ENCODE measurements around the gene PDZD4.

Gene PDZD4

DNA sequence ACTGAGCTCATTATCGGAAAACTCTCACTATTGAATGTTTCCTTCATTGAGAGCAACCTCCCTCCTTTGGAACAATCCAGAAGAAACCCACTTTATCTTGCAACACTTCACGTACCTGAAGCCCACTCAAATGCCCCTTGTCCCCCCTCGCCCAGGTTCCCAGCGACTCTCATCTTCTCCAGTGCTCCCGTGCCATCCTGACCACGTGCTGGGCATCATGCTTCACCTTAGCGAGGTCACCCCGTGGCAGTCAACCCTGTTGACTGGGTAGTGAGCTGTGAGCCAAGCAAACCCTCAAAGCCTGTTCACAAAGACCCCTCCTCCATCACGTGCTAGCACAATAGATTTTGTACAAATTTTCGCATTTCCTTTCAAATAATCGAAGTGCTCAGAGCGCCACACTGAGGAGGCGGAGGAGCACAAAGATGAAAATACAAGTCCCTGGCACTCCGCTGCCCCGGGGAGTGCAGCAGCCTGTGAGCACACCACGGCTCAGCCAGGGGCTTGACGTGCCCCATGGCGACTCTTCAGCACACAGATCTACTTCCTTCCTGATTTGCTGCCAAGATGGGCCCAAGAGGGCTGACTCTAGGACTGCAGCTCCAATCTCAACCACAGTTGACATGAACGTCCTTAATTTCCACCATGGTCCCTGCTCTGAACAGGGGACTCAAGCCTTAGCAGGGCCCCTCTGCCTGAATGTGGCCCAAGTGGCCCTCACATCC lies 15.6 kb downstream of the PDZD4 start:
- Histone ChIP-seq H2BK12ac (ENCODE audit: low read length in 2 of 2) (no peak overlapping the region), H4K8ac (ENCODE audit: low read length) (no peak overlapping the region), H3K4ac (ENCODE audit: low read depth in 1 of 2, low read length in 2 of 2) (no peak overlapping the region), H3K18ac (ENCODE audit: low read depth in 1 of 2, low read length in 2 of 2) (no peak overlapping the region), H3K23ac (ENCODE audit: low read length in 2 of 2) (no peak overlapping the region), H3K27ac (ENCODE audit: low read length, poor library complexity, severe bottlenecking) (no peak overlapping the region), H3K4me1 (ENCODE audit: control insufficient read depth, insufficient read depth, low read depth, low read length) (peaks cover 8% of the 10 kb centered on the region), H3K27me3 (ENCODE audit: control insufficient read depth in 1 of 2, insufficient read depth in 1 of 2, low read length in 2 of 2) (peaks cover 13 to 67% of the 10 kb centered on the region in 2 experiments), H3K4me2 (ENCODE audit: low read length, poor library complexity, severe bottlenecking) (no peak overlapping the region), H2AK5ac (ENCODE audit: low read length, severe bottlenecking) (no peak overlapping the region), H4K91ac (ENCODE audit: low read length) (no peak overlapping the region), H2BK120ac (ENCODE audit: low read depth, low read length) (no peak overlapping the region), H2BK5ac (ENCODE audit: low read depth, low read length, poor library complexity, severe bottlenecking) (no peak overlapping the region), H3K36me3 (ENCODE audit: control insufficient read depth in 1 of 2, insufficient read depth in 2 of 2, low read depth in 1 of 2, low read length in 2 of 2) (no peaks in the 10 kb centered on the region), H3K9ac (ENCODE audit: low read length) (no peak overlapping the region), H3K9me3 (ENCODE audit: control insufficient read depth, low read length) (peaks cover 13% of the 10 kb centered on the region), H2BK15ac (ENCODE audit: low read depth, poor library complexity, severe bottlenecking) (no peak overlapping the region), H3K14ac (ENCODE audit: low read length in 2 of 2) (no peak overlapping the region), H2AFZ (ENCODE audit: low read depth, low read length) (no peak overlapping the region), H3K79me1 (replicated peaks; ENCODE audit: low read length, poor library complexity, severe bottlenecking) (no peaks in the 10 kb centered on the region), H3K4me3 (ENCODE audit: insufficient read depth in 1 of 2, low read depth in 1 of 2, low read length in 2 of 2) (no peak overlapping the region)
- 89% methylated on average over 19 of the region's 19 CpGs for WGBS
- DNase-seq, result no peak

- no peak overlapping the region for H2BK5ac ChIP-seq (ENCODE audit: low read depth, low read length, poor library complexity, severe bottlenecking)
- no peak overlapping the region for H3K4me2 ChIP-seq (ENCODE audit: low read length, poor library complexity, severe bottlenecking)
- H3K23ac ChIP-seq (ENCODE audit: low read length in 2 of 2), result no peak overlapping the region
- no peaks in the 10 kb centered on the region for H3K4me1 ChIP-seq (ENCODE audit: control insufficient read depth, insufficient read depth, low read depth, low read length)
- H2AFZ ChIP-seq (ENCODE audit: low read depth, low read length), result no peak overlapping the region
- no peak for DNase-seq
- no peak overlapping the region for H2BK12ac ChIP-seq (ENCODE audit: low read length in 2 of 2)
- H3K4me3 ChIP-seq (ENCODE audit: insufficient read depth in 1 of 2, low read depth in 1 of 2, low read length in 2 of 2), result no peak overlapping the region
- H4K91ac ChIP-seq (ENCODE audit: low read length), result no peak overlapping the region
- no peak overlapping the region for H3K9ac ChIP-seq (ENCODE audit: low read length)
- no peak overlapping the region for H4K8ac ChIP-seq (ENCODE audit: low read length)
- no peak overlapping the region for H2AK5ac ChIP-seq (ENCODE audit: low read length, severe bottlenecking)
- H3K36me3 ChIP-seq (ENCODE audit: control insufficient read depth in 1 of 2, insufficient read depth in 2 of 2, low read depth in 1 of 2, low read length in 2 of 2), result no peaks in the 10 kb centered on the region
- no peak overlapping the region for H3K14ac ChIP-seq (ENCODE audit: low read length in 2 of 2)
- peaks cover 13% of the 10 kb centered on the region for H3K9me3 ChIP-seq (ENCODE audit: control insufficient read depth, low read length)
- H3K4ac ChIP-seq (ENCODE audit: low read depth in 1 of 2, low read length in 2 of 2), result no peak overlapping the region
- H3K18ac ChIP-seq (ENCODE audit: low read depth in 1 of 2, low read length in 2 of 2), result no peak overlapping the region
- 81% methylated on average over 5 of the region's 5 CpGs for WGBS
- peaks cover 13 to 54% of the 10 kb centered on the region in 2 experiments for H3K27me3 ChIP-seq (ENCODE audit: control insufficient read depth in 1 of 2, insufficient read depth in 1 of 2, low read length in 2 of 2)
- no peak overlapping the region for H2BK15ac ChIP-seq (ENCODE audit: low read depth, poor library complexity, severe bottlenecking)
- H3K79me1 ChIP-seq (replicated peaks; ENCODE audit: low read length, poor library complexity, severe bottlenecking), result no peaks in the 10 kb centered on the region
- H3K27ac ChIP-seq (ENCODE audit: low read length, poor library complexity, severe bottlenecking), result no peak overlapping the region
- no peak overlapping the region for H2BK120ac ChIP-seq (ENCODE audit: low read depth, low read length)
Observed at GRCh38 chrX:153813161-153813560, 17.2 kb downstream of the PDZD4 start.

DNA sequence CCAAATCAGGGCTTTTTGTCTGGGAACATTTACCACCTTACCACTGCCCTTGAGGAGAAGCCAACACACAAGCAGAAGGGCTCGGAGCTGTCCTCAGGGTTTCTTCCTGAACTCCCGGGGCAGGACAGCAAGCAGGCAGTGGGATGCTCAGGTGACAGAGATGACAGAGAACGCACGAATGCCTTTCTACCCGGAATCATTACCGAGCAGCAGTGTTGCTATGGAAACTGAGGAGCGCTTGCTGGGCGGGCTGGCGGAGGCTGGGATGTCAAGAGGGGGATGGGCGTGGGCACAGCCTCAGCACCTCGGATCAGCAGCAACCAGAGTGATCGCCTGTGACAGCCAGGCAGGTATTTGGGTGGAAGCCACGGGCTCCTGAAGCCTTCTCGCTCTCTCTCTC lies 18.1 kb downstream of the PDZD4 start:
- H2BK12ac ChIP-seq (ENCODE audit: low read length in 2 of 2), result no peak overlapping the region
- no peak overlapping the region for H3K4ac ChIP-seq (ENCODE audit: low read depth in 1 of 2, low read length in 2 of 2)
- WGBS, result 84% methylated on average over 11 of the region's 14 CpGs

GRCh38 chrX:153807976-153808375 lies 22.4 kb downstream of the PDZD4 start:
- no peak overlapping the region for H2BK5ac ChIP-seq (ENCODE audit: low read depth, low read length, poor library complexity, severe bottlenecking)
- no peaks in the 10 kb centered on the region for H3K36me3 ChIP-seq (ENCODE audit: control insufficient read depth in 1 of 2, insufficient read depth in 2 of 2, low read depth in 1 of 2, low read length in 2 of 2)
- H2BK15ac ChIP-seq (ENCODE audit: low read depth, poor library complexity, severe bottlenecking), result no peak overlapping the region
- no peak overlapping the region for H2BK12ac ChIP-seq (ENCODE audit: low read length in 2 of 2)
- H2BK120ac ChIP-seq (ENCODE audit: low read depth, low read length), result no peak overlapping the region
- no peak overlapping the region for H3K9ac ChIP-seq (ENCODE audit: low read length)
- H3K18ac ChIP-seq (ENCODE audit: low read depth in 1 of 2, low read length in 2 of 2), result no peak overlapping the region
- no peak for DNase-seq
- no peaks in the 10 kb centered on the region for H3K4me1 ChIP-seq (ENCODE audit: control insufficient read depth, insufficient read depth, low read depth, low read length)
- no peak overlapping the region for H2AFZ ChIP-seq (ENCODE audit: low read depth, low read length)
- 92% methylated on average over 18 of the region's 19 CpGs for WGBS
- no peak overlapping the region for H3K27ac ChIP-seq (ENCODE audit: low read length, poor library complexity, severe bottlenecking)
- no peak overlapping the region for H4K8ac ChIP-seq (ENCODE audit: low read length)
- no peak overlapping the region for H3K4ac ChIP-seq (ENCODE audit: low read depth in 1 of 2, low read length in 2 of 2)
- no peak overlapping the region for H3K14ac ChIP-seq (ENCODE audit: low read length in 2 of 2)
- no peak overlapping the region for H3K4me3 ChIP-seq (ENCODE audit: insufficient read depth in 1 of 2, low read depth in 1 of 2, low read length in 2 of 2)
- H2AK5ac ChIP-seq (ENCODE audit: low read length, severe bottlenecking), result no peak overlapping the region
- no peak overlapping the region for H3K4me2 ChIP-seq (ENCODE audit: low read length, poor library complexity, severe bottlenecking)
- no peaks in the 10 kb centered on the region for H3K79me1 ChIP-seq (replicated peaks; ENCODE audit: low read length, poor library complexity, severe bottlenecking)
- peaks cover 7% of the 10 kb centered on the region for H3K9me3 ChIP-seq (ENCODE audit: control insufficient read depth, low read length)
- no peak overlapping the region for H4K91ac ChIP-seq (ENCODE audit: low read length)
- H3K27me3 ChIP-seq (ENCODE audit: control insufficient read depth in 1 of 2, insufficient read depth in 1 of 2, low read length in 2 of 2), result peaks cover 10 to 43% of the 10 kb centered on the region in 2 experiments
- H3K23ac ChIP-seq (ENCODE audit: low read length in 2 of 2), result no peak overlapping the region

More for the DNA sequence above, 18.1 kb downstream of the PDZD4 start:
- Histone ChIP-seq H3K9me3 (ENCODE audit: control insufficient read depth, low read length) (peaks cover 9% of the 10 kb centered on the region), H3K27ac (ENCODE audit: low read length, poor library complexity, severe bottlenecking) (no peak overlapping the region), H3K4me2 (ENCODE audit: low read length, poor library complexity, severe bottlenecking) (no peak overlapping the region), H4K91ac (ENCODE audit: low read length) (no peak overlapping the region), H3K14ac (ENCODE audit: low read length in 2 of 2) (no peak overlapping the region), H2BK15ac (ENCODE audit: low read depth, poor library complexity, severe bottlenecking) (no peak overlapping the region), H4K8ac (ENCODE audit: low read length) (no peak overlapping the region), H3K27me3 (ENCODE audit: control insufficient read depth in 1 of 2, insufficient read depth in 1 of 2, low read length in 2 of 2) (peaks cover 13 to 47% of the 10 kb centered on the region in 2 experiments), H3K79me1 (replicated peaks; ENCODE audit: low read length, poor library complexity, severe bottlenecking) (no peaks in the 10 kb centered on the region), H3K4me3 (ENCODE audit: insufficient read depth in 1 of 2, low read depth in 1 of 2, low read length in 2 of 2) (no peak overlapping the region), H3K36me3 (ENCODE audit: control insufficient read depth in 1 of 2, insufficient read depth in 2 of 2, low read depth in 1 of 2, low read length in 2 of 2) (no peaks in the 10 kb centered on the region), H2BK5ac (ENCODE audit: low read depth, low read length, poor library complexity, severe bottlenecking) (no peak overlapping the region), H3K18ac (ENCODE audit: low read depth in 1 of 2, low read length in 2 of 2) (no peak overlapping the region), H3K9ac (ENCODE audit: low read length) (no peak overlapping the region), H3K23ac (ENCODE audit: low read length in 2 of 2) (no peak overlapping the region), H2BK120ac (ENCODE audit: low read depth, low read length) (no peak overlapping the region), H3K4me1 (ENCODE audit: control insufficient read depth, insufficient read depth, low read depth, low read length) (no peaks in the 10 kb centered on the region), H2AFZ (ENCODE audit: low read depth, low read length) (no peak overlapping the region), H2AK5ac (ENCODE audit: low read length, severe bottlenecking) (no peak overlapping the region)
- no peak for DNase-seq
